HEK293 (cell line): ENCODE measurements around the gene ARPC2.

Source experiments
- CTCF ChIA-PET: fragments of 350-600 bp; formaldehyde crosslinking; extraction: SDS; loops from one replicate; lab custom pipeline; 2021; ENCODE audit warnings: antibody characterized with exemption; lab: Yijun Ruan, JAX
- POLR2A ChIA-PET: fragments of 300-600 bp; formaldehyde crosslinking; extraction: SDS; loops from one replicate; lab custom pipeline; 2020; ENCODE audit warnings: antibody characterized with exemption, inconsistent platforms; lab: Yijun Ruan, JAX
- H3K27ac ChIP-seq: fragments of 200-500 bp; sonication (Bioruptor generic); 2 replicates; pipeline ENCODE4 v1.5.1; 2014; ENCODE audit warnings: low read depth, low read length, control low read depth, inconsistent platforms; ENCODE audit errors: extremely low read depth
- H3K36me3 ChIP-seq, 2 experiments: fragments of 200-500 bp in 1 of 2; sonication (Bioruptor generic) in 1 of 2; 1 replicate in 1 of 2; 2 replicates in 1 of 2; pipeline ENCODE4 v1.5.1; 2014 to 2017; ENCODE audit warnings: inconsistent platforms in 2 of 2, low read length in 2 of 2; ENCODE audit not compliant: control insufficient read depth in 2 of 2, insufficient read depth in 1 of 2
- H3K4me1 ChIP-seq: fragments of 200-500 bp; sonication (Bioruptor generic); 2 replicates; pipeline ENCODE4 v1.5.1; 2014; ENCODE audit warnings: mild to moderate bottlenecking, low read length, inconsistent platforms; ENCODE audit not compliant: control insufficient read depth, insufficient read depth
- H3K4me3 ChIP-seq: 2 replicates; pipeline ENCODE4 v1.5.1; 2011; ENCODE audit warnings: low read depth, mild to moderate bottlenecking, control low read depth, low read length, moderate library complexity
- H3K9me3 ChIP-seq: fragments of 200-500 bp; sonication (Bioruptor generic); 2 replicates; pipeline ENCODE4 v1.5.1; 2014; ENCODE audit warnings: low read depth, low read length, inconsistent platforms; ENCODE audit not compliant: control insufficient read depth, insufficient read depth
- BCL11A ChIP-seq: fragments of 450-650 bp; formaldehyde crosslinking; IDR thresholded peaks from 2 replicates; pipeline ENCODE4 v1.5.1; 2016; ENCODE audit warnings: low read depth, missing biosample characterization, missing genetic modification characterization
- GFI1B ChIP-seq: fragments of 450-650 bp; formaldehyde crosslinking; IDR thresholded peaks from 2 replicates; pipeline ENCODE4 v1.5.1; 2016; ENCODE audit warnings: missing biosample characterization, missing genetic modification characterization
- KLF8 ChIP-seq: fragments of 450-650 bp; formaldehyde crosslinking; IDR thresholded peaks from 2 replicates; pipeline ENCODE4 v1.5.1; 2016; ENCODE audit warnings: missing biosample characterization, missing genetic modification characterization
- OSR2 ChIP-seq: fragments of 450-650 bp; formaldehyde crosslinking; IDR thresholded peaks from 2 replicates; pipeline ENCODE4 v1.5.1; 2016; ENCODE audit warnings: missing biosample characterization, missing genetic modification characterization
- REPIN1 ChIP-seq: fragments of 450-650 bp; formaldehyde crosslinking; IDR thresholded peaks from 2 replicates; pipeline ENCODE4 v1.5.1; 2017; ENCODE audit warnings: missing biosample characterization, missing genetic modification characterization, low read depth
- ZBTB17 ChIP-seq: fragments of 450-650 bp; formaldehyde crosslinking; IDR thresholded peaks from 2 replicates; pipeline ENCODE4 v1.5.1; 2016; ENCODE audit warnings: missing biosample characterization, missing genetic modification characterization
- ZNF138 ChIP-seq: fragments of 450-650 bp; formaldehyde crosslinking; IDR thresholded peaks from 2 replicates; pipeline ENCODE4 v1.5.1; 2016; ENCODE audit warnings: missing biosample characterization, missing genetic modification characterization, borderline replicate concordance
- ZNF174 ChIP-seq: fragments of 450-650 bp; formaldehyde crosslinking; IDR thresholded peaks from 2 replicates; pipeline ENCODE4 v1.5.0; 2017; ENCODE audit warnings: missing biosample characterization, mild to moderate bottlenecking, missing genetic modification characterization
- ZNF391 ChIP-seq: fragments of 450-650 bp; formaldehyde crosslinking; IDR thresholded peaks from 2 replicates; pipeline ENCODE4 v1.5.1; 2016; ENCODE audit warnings: low read depth, missing biosample characterization, missing genetic modification characterization, borderline replicate concordance
- ZNF404 ChIP-seq: fragments of 450-650 bp; formaldehyde crosslinking; IDR thresholded peaks from 2 replicates; pipeline ENCODE4 v1.5.1; 2017; ENCODE audit warnings: missing biosample characterization, missing genetic modification characterization
- ZNF416 ChIP-seq: fragments of 450-650 bp; formaldehyde crosslinking; IDR thresholded peaks from 2 replicates; pipeline ENCODE4 v1.5.1; 2016; ENCODE audit warnings: missing biosample characterization, missing genetic modification characterization
- ZNF433 ChIP-seq: fragments of 450-650 bp; formaldehyde crosslinking; IDR thresholded peaks from 2 replicates; pipeline ENCODE4 v1.5.1; 2016; ENCODE audit warnings: missing biosample characterization, missing genetic modification characterization, low read depth
- ZSCAN16 ChIP-seq: fragments of 450-650 bp; formaldehyde crosslinking; IDR thresholded peaks from 2 replicates; pipeline ENCODE4 v1.5.1; 2016; ENCODE audit warnings: missing biosample characterization, missing genetic modification characterization
- TF ChIP-seq, protein P1 (sequence below): fragments of 450-650 bp; formaldehyde crosslinking; IDR thresholded peaks from 2 replicates; pipeline ENCODE4 v1.5.1; 2017; ENCODE audit warnings: missing biosample characterization, missing genetic modification characterization
- TF ChIP-seq, protein P2 (sequence below): fragments of 450-650 bp; formaldehyde crosslinking; IDR thresholded peaks from 2 replicates; pipeline ENCODE4 v1.5.1; 2016; ENCODE audit warnings: missing biosample characterization, missing genetic modification characterization
- TF ChIP-seq, protein P3 (sequence below): fragments of 450-650 bp; formaldehyde crosslinking; IDR thresholded peaks from 2 replicates; pipeline ENCODE4 v1.5.1; 2016; ENCODE audit warnings: missing biosample characterization, missing genetic modification characterization
- TF ChIP-seq, protein P4 (sequence below): fragments of 450-650 bp; formaldehyde crosslinking; IDR thresholded peaks from 2 replicates; pipeline ENCODE4 v1.5.1; 2016; ENCODE audit warnings: missing biosample characterization, missing genetic modification characterization
- TF ChIP-seq, protein P5 (sequence below): fragments of 450-650 bp; formaldehyde crosslinking; IDR thresholded peaks from 2 replicates; pipeline ENCODE4 v1.5.1; 2017; ENCODE audit warnings: missing biosample characterization, missing genetic modification characterization

Gene ARPC2

DNA sequence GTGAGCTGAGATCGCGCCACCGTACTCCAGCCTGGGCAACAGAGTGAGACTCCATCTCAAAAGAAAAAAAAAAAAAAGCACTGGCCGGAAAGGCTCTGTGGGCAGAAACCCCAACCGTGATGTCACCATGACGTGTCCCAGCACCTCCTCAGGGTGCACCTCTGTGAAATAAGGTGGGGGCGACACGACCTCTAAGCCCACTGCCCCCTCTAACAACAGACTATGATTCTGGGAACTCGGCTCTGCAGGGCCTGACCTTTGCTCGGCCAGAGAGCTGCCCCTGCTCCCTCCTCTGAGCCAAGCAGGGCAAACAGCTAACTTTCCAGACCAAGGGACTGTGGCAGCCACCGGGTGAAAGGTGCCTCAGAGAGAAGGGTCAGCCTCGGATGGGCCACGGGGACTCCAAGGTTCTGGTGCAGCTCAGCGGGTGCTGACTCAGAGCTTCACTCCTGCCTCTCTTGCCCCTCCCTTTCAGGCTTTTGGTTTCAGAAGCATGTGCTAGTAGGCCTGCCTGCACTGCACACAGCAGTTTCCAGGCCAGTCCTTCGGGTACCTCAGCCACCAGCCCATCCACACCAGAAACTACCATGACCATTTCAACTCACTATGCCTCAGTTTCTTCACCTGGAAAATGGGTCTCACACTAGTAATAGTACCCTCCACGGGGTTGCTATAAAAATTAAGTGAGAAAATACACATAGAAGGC lies 67.3 kb downstream of the ARPC2 start:
- no peaks in the 10 kb centered on the region for H3K4me1 ChIP-seq
- ChIA-PET POLR2A (interaction anchor here (0.6 to 2.1 kb wide), 2 partner anchors 11 to 14 kb away, joined by 3 to 10 read pairs; partner anchors contain the start of genes AAMP and PNKD), CTCF (interaction anchor here (1.1 to 4.8 kb wide), 3 partner anchors 8 to 72 kb away, joined by 3 to 59 read pairs (median 5); partner anchors contain the start of genes AAMP, CATIP, PNKD and TMBIM1)
- H3K36me3 ChIP-seq = peaks cover 0 to 24% of the 10 kb centered on the region in 2 experiments; a peak in 2 of 3 replicates
- TF ChIP-seq GFI1B (tag by site-specific recombination) = no peak
- no peak for TF ChIP-seq KLF8
- TF ChIP-seq ZNF174 (tag by site-specific recombination) = no peak
- TF ChIP-seq BCL11A (tag by site-specific recombination) = no peak
- no peak for TF ChIP-seq ZNF391
- no peak for TF ChIP-seq ZBTB17 (tag by site-specific recombination)
- TF ChIP-seq, protein P1, sequence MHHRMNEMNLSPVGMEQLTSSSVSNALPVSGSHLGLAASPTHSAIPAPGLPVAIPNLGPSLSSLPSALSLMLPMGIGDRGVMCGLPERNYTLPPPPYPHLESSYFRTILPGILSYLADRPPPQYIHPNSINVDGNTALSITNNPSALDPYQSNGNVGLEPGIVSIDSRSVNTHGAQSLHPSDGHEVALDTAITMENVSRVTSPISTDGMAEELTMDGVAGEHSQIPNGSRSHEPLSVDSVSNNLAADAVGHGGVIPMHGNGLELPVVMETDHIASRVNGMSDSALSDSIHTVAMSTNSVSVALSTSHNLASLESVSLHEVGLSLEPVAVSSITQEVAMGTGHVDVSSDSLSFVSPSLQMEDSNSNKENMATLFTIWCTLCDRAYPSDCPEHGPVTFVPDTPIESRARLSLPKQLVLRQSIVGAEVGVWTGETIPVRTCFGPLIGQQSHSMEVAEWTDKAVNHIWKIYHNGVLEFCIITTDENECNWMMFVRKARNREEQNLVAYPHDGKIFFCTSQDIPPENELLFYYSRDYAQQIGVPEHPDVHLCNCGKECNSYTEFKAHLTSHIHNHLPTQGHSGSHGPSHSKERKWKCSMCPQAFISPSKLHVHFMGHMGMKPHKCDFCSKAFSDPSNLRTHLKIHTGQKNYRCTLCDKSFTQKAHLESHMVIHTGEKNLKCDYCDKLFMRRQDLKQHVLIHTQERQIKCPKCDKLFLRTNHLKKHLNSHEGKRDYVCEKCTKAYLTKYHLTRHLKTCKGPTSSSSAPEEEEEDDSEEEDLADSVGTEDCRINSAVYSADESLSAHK (tag by site-specific recombination) = peak; percentile 91
- TF ChIP-seq, protein P2, sequence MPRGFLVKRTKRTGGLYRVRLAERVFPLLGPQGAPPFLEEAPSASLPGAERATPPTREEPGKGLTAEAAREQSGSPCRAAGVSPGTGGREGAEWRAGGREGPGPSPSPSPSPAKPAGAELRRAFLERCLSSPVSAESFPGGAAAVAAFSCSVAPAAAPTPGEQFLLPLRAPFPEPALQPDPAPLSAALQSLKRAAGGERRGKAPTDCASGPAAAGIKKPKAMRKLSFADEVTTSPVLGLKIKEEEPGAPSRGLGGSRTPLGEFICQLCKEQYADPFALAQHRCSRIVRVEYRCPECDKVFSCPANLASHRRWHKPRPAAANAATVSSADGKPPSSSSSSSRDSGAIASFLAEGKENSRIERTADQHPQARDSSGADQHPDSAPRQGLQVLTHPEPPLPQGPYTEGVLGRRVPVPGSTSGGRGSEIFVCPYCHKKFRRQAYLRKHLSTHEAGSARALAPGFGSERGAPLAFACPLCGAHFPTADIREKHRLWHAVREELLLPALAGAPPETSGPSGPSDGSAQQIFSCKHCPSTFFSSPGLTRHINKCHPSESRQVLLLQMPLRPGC (tag by site-specific recombination) = no peak
- H3K4me3 ChIP-seq = no peak overlapping the region
- H3K9me3 ChIP-seq = no peaks in the 10 kb centered on the region
- H3K27ac ChIP-seq = no peak overlapping the region

DNA sequence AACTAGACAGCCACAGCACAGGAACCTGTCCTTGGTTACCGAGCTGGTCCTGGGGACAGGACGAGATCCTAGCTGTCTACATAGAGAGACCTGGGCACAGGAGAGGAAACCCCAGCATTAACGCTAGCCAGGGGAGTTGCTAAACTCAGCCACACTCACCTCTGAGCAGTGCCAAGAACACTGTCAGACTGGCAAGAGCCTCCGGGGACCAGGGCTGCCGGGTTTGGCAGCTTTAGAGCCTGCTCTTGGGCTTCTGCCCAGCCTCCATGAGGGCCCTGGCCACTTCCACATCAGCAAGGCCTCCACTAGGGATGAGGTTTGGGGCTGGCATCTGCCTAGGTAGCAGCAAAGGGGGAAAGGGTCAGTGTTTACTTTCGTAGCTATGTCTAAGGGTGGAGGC lies 68.6 kb downstream of the ARPC2 start:
- H3K4me3 ChIP-seq = no peak overlapping the region
- CTCF ChIA-PET = interaction anchor here (0.5 to 4.8 kb wide), 5 partner anchors 10 to 355 kb away, joined by 3 to 59 read pairs (median 3); partner anchors contain the start of genes AAMP and PNKD
- H3K9me3 ChIP-seq = no peaks in the 10 kb centered on the region
- peaks cover 0 to 11% of the 10 kb centered on the region in 2 experiments; a peak in 2 of 3 replicates for H3K36me3 ChIP-seq
- H3K27ac ChIP-seq = no peak overlapping the region
- no peaks in the 10 kb centered on the region for H3K4me1 ChIP-seq
- POLR2A ChIA-PET = interaction anchor here (2.0 to 3.0 kb wide), 3 partner anchors 9 to 15 kb away, joined by 7 to 29 read pairs (median 10); partner anchors contain the start of genes AAMP and PNKD
- TF ChIP-seq ZNF433 (no peak), ZSCAN16 (tag by site-specific recombination) (no peak), ZNF138 (tag by site-specific recombination) (no peak), OSR2 (tag by site-specific recombination) (no peak), ZNF416 (no peak), REPIN1 (no peak), ZNF404 (tag by site-specific recombination) (no peak)
- TF ChIP-seq, protein P3, sequence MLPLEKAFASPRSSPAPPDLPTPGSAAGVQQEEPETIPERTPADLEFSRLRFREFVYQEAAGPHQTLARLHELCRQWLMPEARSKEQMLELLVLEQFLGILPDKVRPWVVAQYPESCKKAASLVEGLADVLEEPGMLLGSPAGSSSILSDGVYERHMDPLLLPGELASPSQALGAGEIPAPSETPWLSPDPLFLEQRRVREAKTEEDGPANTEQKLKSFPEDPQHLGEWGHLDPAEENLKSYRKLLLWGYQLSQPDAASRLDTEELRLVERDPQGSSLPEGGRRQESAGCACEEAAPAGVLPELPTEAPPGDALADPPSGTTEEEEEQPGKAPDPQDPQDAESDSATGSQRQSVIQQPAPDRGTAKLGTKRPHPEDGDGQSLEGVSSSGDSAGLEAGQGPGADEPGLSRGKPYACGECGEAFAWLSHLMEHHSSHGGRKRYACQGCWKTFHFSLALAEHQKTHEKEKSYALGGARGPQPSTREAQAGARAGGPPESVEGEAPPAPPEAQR (tag by site-specific recombination) = no peak
- TF ChIP-seq, protein P4, sequence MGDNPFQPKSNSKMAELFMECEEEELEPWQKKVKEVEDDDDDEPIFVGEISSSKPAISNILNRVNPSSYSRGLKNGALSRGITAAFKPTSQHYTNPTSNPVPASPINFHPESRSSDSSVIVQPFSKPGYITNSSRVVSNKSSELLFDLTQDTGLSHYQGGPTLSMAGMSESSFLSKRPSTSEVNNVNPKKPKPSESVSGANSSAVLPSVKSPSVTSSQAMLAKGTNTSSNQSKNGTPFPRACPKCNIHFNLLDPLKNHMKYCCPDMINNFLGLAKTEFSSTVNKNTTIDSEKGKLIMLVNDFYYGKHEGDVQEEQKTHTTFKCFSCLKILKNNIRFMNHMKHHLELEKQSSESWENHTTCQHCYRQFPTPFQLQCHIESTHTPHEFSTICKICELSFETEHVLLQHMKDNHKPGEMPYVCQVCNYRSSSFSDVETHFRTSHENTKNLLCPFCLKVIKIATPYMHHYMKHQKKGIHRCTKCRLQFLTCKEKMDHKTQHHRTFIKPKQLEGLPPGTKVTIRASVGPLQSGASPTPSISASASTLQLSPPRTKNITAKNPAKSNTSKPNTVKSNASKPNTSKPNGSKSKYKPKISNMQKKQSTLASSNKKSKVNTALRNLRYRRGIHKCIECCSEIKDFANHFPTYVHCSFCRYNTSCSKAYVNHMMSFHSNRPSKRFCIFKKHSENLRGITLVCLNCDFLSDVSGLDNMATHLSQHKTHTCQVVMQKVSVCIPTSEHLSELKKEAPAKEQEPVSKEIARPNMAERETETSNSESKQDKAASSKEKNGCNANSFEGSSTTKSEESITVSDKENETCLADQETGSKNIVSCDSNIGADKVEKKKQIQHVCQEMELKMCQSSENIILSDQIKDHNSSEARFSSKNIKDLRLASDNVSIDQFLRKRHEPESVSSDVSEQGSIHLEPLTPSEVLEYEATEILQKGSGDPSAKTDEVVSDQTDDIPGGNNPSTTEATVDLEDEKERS (tag by site-specific recombination) = no peak
- TF ChIP-seq, protein P5, sequence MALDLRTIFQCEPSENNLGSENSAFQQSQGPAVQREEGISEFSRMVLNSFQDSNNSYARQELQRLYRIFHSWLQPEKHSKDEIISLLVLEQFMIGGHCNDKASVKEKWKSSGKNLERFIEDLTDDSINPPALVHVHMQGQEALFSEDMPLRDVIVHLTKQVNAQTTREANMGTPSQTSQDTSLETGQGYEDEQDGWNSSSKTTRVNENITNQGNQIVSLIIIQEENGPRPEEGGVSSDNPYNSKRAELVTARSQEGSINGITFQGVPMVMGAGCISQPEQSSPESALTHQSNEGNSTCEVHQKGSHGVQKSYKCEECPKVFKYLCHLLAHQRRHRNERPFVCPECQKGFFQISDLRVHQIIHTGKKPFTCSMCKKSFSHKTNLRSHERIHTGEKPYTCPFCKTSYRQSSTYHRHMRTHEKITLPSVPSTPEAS (tag by site-specific recombination) = no peak
